Activated T-cell treated with anti-CD3 and anti-CD28 coated beads, Interleukin-2, amount 50 U/mL, for 1 hour (primary cell): ENCODE data around the gene GARIN5A.
"Not testable (repeated sequence)": the region's sequence is repeated elsewhere in the genome, so short reads cannot be mapped to it uniquely, and the experiment has no call there.

ENCODE experiments used
- DNase-seq: peaks from one replicate; pipeline ENCODE4 v3.0.0-alpha.2; 2020

The GARIN5A gene

DNA sequence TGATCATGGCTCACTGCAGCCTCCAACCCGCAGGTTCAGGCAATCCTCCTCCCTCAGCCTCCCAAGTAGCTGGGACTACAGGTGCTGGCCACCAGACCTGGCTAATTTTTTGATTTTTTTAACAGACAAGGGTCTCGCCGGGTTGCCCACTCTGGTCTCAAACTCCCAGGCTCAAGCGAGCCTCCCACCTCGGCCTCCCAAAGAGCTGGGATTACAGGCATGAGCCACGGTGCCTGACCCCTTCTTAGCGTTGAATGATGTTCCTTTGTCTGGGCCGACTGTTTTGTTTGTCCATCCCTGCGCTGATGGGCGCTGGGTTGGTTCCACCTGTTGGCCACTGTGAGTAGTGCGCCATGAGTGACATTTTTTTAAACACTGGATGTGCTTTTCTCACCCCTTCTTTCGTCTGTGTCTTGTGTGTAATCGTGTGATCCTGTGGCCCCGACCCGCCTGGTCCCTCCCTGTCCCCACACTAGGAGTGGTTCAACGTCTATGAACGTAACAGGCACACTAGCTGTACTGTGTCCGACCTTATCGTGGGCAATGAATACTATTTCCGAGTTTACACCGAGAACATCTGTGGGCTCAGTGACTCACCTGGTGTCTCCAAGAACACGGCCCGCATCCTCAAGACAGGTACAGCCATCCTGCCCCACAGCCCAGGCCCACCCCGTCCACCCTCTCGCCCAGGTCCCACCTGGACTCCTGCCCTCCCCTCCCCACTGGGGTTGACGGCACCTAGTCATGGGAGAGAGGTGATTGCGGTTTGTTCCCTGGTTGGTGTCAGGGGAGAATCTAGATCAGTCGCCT is 15.4 kb downstream of the GARIN5A start:
- DNase-seq, result peak; percentile 65

DNA sequence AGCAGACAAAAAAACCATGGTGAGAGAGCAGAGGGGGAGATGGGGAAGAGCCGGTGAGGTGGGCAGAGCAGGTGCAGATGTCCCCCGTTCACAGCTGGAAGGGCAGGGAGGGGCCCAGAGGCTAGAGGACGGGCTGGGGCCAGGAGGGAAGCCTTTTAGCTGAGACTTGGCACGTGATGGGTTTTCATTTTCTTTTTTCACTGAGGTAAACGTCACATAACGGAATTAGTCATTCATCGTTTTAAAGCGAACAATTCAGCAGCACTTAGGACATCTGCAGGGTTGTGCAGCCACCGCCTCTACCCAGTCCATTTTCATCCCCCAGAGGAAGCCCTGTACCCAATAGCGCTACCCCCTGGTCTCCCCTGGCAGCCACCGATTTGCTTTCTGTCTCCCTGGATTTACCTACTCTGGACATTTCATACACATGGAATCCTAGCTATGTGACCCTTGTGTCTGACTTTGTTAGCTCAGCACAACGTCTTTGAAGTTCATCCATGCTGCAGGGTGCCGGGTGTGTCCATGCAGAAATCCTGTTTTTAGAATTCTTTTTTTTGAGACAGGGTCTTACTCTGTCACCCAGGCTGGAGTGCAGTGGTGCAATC is 16.4 kb downstream of the GARIN5A start:
- DNase-seq, result no peak

DNA sequence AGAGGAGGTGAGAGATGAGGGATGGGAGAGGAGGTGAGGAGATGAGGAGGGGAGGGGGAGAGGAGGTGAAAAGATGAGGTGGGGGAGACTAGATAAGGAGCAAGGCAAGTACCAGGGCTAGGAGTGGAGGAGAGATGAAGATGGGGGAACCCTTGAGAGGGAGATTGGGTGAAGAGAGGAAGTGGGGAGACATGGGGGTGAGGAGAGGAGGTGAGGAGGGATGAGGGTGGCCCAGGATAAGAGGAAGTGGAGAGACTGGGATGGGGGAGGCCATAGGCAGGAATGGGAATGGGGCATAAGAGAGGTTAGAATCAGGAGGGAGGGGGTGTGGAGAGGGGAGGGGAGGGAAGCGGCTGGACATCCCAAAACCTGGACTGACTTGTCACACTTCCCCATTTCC is 17.0 kb downstream of the GARIN5A start:
- DNase-seq, result no peak

DNA sequence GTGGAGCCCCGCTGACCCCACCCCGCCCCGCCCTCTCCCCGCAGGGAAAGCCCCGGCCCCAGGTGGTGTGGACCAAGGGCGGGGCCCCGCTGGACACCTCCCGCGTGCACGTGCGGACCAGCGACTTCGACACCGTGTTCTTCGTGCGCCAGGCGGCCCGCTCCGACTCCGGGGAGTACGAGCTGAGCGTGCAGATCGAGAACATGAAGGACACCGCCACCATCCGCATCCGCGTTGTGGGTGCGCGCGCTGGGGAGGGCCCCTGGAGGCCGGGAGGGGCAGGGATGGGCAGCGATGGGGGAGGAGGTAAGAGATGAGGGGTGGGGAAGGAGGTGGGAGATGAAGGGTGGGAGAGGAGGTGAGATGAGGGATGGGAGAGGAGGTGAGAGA is 17.6 kb downstream of the GARIN5A start:
- DNase-seq, result no peak

DNA sequence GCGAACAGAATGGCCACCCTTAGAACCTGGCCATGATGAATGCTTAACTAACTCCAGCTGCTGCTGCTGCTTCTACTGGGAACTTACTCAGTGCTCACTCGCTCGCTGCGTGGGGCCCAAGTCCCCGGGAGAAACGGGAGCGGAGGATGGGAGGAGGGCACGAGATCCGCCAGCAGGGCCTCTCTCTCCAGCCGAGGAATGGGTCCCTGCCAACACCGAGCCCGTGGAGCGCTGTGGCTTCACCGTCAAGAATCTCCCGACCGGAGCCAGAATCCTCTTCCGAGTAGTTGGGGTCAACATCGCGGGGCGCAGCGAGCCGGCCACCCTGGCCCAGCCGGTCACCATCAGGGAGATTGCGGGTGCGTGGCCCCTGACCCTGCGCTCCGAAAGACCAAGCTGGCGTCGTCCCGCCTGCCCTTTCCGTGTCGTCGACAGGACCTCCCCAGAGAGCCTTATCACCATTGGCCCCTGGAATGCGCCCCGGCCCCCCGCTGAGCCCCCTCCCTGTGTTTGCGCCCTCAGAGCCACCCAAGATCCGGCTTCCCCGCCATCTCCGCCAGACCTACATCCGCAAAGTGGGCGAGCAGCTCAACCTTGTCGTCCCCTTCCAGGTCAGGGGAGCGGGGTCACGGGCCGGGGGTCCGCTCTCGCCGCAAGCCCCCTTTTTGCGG is 18.1 kb downstream of the GARIN5A start:
- no peak for DNase-seq

DNA sequence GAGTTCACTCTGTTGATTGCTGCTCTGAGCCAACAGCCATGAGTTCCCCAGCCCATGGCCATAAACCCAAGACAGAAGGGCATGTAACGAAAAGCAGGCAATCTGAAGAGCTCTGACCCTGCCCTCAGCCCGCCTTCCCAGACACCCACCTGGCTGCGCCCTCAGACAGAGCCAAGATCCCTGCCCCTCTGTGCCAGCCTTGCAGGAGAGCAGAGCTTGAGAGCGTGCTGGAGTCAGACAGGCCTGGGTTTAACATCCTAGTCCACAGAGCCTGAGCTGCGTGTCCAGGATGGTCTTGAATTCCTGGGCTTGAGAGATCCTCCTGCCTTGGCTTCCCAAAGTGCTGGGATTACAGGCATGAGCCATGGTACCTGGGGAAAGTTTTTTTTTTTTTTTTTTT is 19.3 kb downstream of the GARIN5A start:
- no peak for DNase-seq

DNA sequence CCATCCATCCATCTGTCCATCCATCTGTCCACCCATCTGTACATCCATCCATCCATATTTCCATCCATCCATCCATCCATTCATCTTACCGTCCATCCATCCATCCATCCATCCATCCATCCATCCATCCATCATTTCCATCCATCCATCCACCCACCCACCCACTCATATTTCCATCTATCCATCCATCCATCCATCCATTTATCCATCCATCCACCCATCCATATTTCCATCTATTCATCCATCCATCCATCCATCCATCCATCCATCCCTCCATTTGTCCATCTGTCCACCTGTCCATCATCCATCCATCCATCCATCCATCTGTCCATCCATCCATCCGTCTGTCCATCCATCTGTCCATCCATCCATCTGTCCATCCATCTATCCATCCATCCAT is 20.7 kb downstream of the GARIN5A start:
- DNase-seq, result no peak

DNA sequence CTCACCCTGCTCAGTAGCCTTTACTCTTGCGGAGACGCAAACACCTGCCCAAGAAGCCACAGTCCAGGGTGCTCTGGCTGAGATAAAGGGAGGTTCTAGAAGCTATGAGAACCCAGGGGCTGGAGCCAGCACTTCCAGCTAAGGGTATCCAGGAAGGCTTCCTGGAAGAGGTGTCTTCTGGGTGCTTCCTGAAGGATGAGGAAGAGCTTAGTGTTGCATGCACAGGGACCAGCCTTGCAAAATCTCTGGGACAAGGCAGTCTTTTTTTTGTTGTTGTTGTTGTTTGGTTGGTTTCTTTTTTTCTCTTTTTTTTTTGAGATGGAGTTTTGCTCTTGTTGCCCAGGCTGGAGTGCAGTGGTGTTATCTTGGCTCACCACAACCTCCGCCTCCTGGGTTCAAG is 23.4 kb downstream of the GARIN5A start:
- no peak for DNase-seq

DNA sequence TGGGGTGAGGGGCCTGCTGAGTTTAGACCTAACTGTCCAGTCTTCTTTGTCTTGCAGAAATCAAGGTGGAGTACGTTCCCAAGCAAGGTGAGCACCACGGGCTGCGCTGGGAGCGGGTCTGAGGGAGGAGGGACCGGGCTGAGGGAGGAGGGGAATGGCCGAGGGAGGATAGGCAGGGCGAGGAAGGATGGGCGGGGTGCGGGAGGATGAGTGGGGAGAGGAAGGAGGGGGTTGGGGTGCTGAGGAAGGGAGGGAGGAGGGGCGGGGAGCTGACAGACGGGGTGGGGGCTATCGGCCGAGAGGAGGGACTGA is 25.5 kb downstream of the GARIN5A start:
- DNase-seq, result no peak

DNA sequence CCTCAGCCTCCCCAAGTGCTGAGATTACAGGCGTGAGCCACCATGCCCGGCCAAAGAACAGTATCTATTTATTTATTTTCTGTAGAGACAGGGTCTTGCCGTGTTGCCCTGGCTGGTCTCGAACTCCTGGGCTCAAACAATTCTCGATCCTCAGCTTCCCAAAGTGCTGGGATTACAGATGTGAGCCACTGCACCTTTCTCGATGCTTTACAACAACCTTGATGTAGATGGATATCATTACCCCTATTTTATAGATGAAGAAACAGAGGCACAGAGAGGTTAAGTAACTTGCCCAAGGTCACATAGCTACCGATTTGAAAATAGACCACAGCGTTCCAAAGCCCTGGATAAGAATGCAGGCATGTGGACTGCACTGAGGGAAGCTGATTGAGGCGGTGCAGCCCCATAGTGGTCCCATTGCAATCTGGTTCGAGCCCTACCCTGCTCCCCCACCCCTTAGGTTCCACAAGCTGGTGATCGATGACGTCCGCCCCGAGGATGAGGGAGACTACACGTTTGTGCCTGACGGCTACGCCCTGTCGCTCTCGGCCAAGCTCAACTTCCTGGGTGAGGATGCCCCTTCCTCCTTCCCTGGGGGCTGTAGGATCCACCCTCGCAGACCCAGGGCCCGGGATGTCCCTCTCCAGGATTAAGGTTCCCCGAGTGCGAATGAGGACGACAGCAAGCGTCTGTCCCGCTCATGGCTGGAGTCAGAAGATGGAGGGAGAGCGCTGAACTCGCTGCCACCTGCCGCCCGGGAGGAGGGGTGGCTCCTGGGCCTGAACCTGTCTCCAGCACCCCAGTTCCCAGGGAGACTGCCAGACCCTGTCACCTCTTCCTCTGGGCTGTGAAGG is 26.1 kb downstream of the GARIN5A start:
- DNase-seq, result no peak

DNA sequence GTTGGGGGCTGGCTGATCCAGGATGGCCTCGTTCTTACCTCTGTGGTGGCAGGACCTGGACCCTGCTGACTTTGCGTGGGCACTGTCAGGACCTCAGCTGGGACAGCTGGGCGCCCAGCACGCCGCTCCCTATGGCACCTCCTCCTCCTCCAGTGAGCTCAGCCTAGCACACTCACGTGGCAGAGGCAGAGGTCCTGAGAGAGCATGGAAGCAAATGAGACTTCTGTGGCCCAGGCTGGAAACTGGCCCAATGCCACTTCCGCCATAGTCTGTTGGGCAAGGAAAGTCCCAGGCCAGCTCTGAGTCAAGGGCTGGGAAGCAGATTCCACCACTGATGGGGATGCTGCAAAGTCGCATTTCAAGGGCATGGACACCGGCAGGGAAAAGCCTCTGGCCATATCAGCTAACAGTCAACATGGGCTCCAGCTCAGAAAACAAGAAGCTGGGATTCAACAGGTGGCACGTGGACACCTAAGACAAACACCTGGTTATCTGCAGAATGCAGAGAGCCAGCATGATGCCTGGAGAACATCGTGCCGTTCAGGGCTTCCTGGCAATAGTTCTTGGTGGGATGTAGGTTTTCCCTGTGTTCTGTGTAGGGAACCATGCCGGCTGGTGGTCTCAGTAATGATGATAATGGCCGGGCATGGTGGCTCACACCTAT is 27.3 kb downstream of the GARIN5A start:
- no peak for DNase-seq

DNA sequence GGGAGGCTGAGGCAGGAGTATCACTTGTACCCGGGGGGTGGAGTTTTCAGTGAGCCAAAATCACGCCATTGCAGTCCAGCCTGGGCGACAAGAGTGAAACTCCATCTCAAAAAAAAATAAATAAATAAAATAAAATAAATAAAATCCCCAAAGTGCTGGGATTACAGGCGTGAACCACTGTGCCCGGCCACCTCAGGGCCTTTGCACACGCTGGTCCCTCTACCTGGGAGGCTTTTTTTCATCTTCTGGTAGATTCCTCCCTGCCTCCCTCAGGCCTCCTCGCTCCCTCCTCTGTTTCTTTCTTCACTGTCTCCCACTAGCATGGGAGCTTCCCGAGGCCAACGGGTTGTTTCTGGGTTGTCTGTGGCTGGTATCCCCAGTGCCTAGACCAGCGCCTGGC is 28.9 kb downstream of the GARIN5A start:
- no peak for DNase-seq

DNA sequence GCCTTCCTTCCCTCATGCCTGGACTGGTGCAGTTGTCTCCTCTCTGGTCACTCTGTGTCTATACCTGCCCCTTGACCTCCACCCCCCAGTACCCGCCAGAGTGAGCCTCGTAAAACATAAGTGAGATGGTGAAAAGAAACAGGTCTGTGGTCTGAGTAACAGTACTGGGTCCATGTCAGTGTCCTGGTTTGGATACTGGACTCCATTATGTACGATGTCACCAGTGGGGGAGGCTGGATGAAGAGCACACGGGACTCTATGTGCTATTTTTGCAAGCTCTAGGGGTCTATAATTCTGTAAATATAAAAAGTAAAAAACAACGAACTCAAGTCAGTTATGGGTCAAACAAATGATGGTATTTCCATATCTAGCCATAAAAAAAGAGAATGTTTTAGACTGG is 29.6 kb downstream of the GARIN5A start:
- no peak for DNase-seq

DNA sequence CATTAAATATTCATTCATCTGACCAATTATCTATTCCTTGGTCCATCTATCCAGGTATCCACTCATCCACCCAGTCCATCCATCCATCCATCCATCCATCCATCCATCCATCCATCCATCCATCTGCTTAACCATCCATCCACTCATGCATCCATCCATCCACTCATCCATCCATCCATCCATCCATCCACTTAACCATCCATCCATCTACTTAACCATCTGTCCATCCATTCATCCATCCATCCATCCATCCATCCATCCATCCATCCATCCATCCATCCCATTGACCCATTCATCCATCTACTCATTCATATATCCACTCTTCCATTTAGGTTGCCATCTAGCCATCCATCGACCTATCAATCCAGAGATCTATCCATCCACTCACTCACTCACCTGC is 32.6 kb downstream of the GARIN5A start:
- no peak for DNase-seq

DNA sequence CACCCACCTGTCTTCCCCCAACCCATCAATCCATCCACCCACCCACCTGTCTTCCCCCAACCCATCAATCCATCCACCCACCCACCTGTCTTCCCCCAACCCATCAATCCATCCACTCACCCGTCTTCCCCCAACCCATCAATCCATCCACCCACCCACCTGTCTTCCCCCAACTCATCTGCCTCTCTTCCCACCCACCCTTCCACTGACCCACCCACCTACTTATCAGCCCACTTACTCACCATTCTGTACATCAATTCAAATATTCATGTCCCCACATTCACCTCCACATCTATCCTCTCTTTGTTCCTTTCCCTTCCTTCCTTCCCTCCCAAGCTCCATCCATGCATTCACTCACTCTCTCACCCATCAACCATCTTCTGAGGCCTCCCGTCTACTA is 37.5 kb downstream of the GARIN5A start:
- DNase-seq, result not testable (repeated sequence)

DNA sequence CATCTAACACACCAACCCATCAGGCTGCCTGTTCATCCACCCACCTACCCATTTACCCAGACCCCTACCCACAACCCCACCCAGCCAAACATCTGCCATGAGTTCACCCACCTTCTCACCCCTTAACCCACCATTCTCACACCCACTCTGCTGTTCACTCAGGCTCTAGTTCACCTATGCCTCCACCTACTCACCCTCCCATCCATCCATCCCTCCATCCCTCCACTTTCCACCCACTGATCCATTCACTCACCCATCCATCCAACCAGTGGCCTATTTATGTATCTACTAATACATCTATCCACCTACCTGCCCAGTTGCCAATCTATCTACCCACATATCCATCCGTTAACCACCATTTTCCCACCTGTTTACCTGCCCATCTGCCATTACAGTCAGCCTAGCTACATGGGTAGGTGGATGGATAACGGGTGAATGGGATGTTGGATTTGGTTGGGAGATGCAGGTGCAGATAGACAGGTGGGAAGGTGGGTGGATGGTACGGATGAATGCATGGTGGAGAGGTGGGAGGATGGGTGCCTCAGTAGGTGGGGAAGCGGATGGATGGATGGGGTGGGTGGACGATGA is 38.7 kb downstream of the GARIN5A start:
- DNase-seq, result no peak

DNA sequence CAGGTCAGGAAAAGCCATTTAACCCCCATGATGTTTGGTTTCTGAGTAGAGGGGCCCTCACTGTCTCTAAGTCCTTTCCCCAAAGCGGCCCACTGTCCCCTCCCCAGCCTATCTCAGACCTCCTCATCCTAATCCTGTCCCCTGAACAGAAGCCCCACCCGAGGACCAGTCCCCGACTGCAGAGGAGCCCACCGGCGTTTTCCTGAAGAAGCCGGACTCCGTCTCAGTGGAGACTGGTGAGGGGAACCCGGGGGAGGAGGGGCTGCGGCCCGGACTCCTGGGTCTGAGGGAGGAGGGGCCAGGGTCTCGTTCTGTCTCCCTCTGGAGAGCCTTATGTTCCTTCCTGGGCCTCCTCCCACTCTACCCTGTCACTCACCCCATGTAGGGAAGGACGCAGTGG is 41.0 kb downstream of the GARIN5A start:
- no peak for DNase-seq

DNA sequence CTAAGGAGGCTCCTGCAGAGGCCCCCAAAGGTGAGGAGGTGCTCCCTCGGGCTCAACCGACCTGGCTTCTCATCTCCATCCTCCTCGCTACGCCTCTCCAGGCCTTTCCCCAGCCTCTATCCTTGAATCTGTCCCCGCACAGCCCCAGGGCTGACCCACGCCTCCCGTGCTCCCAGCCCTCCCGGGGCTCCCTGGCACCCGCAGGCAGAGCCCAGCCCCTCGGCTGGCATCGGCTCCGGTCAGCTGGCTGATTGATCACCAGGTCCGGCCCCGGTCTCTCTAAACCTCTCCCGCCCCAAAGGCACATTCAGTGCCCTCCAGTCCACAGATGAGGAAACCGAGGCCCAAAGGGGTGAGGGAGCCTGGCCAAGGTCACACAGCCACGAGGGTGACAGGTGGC is 41.4 kb downstream of the GARIN5A start:
- no peak for DNase-seq

DNA sequence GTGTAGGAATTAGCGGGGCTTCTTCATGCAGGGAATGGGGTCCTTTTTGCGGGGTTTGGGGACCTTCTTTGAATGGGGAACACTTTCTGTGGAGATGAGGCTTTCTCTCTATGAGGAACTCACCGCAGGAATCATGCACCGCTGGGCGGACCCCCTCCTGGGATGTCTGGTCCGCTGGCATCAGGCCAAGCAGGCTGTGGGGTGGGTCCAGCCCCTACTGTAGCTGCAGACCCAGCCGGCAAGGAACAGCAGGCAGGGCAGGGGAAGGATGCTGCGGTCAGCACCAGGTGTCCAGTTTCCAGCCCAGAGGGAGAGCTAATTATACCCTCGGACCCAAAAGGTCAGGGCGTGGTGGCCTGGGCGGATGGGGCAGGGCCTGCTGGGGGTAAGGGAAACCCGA is 42.1 kb downstream of the GARIN5A start:
- DNase-seq, result no peak

DNA sequence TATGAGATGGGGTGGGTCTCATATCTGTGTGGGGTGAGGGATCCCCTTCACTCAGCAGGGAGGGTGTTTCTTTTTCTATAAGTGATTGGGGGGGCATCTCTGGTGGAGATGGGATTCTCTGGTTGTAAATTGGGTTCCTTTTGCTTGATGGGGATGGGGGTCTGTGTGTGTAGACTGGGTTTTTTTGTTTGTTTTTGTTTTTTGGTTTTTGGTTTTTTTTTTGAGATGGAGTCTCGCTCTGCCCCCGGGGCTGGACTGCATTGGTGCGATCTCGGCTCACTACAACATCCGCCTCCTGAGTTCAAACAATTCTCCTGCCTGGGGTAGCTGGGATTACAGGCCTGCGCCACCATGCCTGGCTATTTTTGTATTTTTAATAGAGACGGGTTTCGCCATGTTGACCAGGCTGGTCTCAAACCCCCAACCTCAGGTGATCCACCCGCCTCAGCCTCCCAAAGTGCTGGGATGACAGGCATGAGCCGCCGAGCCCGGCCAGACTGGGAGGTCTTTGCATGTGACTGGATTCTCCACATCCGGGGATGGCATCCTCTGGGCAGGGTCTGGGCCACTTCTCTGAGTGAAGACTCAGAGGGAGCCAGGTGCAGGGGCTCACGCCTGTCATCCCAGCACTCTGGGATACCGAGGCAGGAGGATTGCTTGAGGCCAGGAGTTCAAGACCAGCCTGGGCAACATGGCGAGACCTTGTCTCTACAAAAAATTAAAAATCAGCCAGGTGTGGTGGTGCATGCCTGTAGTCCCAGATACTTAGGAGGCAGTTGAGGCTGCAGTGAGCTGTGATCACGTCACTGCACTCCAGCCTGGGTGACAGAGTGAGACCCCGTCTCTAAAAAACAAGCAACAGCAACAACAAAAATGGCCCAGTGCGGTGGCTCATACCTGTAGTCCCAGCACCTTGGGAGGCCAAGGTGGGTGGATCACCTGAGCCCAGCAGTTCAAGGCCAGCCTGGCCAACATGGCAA is 43.2 kb downstream of the GARIN5A start:
- DNase-seq, result no peak
